Measurements from ENCODE around the gene GNAT1.

GRCh38 chr3:50241713-50242380 is 50.4 kb downstream of the GNAT1 start:
- no peak for TF ChIP-seq NFE2L1 (CRISPR knock-in tag; IDR thresholded peaks at IDR 0.05; ENCODE audit: borderline replicate concordance)
- no peak for TF ChIP-seq ELF3 (CRISPR knock-in tag; IDR thresholded peaks at IDR 0.05)

Measured in HepG2 (cell line).